NCI-H82 (cell line): ENCODE measurements around the gene RHEX.

ENCODE experiments used
- DNase-seq: peaks from one replicate; lab custom pipeline; 2025; lab: John Stamatoyannopoulos, UW

RHEX gene

GRCh38 chr1:206116873-206117150 lies 63.8 kb downstream of the RHEX start:
- no peak for DNase-seq

DNA sequence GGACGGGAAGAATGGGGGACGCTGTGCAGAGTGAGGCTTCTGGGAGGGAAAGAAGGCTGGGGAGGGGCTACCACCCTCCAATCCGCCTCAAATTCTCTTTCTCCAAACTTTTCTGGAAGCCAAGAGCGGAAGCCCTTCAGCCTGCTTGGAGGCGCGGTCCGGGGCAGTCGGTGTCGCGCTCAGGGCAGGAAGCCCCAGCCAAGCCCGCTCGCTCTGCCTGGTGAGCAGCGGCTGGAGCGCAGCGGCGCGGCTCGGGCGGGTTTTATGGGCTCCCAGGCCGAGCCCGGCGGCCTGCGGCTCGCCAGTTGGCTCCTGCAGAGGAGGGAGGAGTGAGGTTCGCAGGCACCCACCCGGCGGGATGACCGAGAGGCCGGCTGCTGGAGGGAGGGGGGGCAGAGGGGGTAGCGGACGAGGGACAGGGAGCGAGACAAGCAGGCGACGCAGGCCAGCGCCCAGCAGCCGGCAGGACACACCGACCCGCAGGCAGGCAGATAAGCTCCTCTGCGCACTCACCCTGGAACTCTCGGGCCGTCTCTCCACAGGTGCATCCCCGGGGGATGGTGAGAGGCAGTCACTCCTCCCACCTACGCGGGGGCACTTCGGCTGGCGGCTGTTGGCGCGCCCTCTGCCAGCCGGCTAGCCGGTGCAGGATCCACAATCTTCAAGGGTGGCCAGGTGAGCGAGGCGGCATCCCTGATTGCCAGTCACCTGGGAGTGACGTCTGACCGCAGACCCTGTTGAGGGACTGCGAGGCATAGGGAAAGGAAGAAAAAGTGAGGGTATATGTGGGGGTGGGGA lies 64.4 kb downstream of the RHEX start, which contains the start of gene AVPR1B:
TSS of gene AVPR1B (minus strand) at position 238 of the 798 bp plus-strand sequence. CDS start 498 bp downstream, outside the sequence.
- DNase-seq: peak; percentile 64

DNA sequence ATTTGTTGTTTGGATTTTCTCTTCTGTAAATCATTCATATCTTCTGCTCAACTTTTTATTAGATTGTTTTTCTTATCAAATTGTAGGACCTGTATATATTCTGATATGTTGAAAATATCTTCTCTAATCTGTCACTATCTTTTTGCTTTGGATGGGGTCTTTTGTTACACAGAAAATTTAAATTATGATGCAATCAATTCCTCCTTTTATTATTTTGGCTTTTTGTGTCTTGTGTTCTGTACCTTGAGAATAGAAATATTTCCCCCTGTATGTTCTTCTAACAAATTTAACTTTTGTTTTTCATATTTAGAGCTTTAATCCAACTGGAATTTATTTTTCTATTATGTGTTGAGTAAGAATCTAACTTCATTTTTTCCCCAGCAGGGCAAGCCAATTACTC lies 67.4 kb downstream of the RHEX start:
- no peak for DNase-seq

- no peak for DNase-seq
These were observed 68.3 kb downstream of the RHEX start for GRCh38 chr1:206121269-206121668.

GRCh38 chr1:206122686-206123085 lies 69.7 kb downstream of the RHEX start:
- no peak for DNase-seq

GRCh38 chr1:206125346-206125745 lies 72.4 kb downstream of the RHEX start:
- no peak for DNase-seq

- DNase-seq: no peak
These were observed 74.4 kb downstream of the RHEX start for GRCh38 chr1:206127336-206127735.

DNA sequence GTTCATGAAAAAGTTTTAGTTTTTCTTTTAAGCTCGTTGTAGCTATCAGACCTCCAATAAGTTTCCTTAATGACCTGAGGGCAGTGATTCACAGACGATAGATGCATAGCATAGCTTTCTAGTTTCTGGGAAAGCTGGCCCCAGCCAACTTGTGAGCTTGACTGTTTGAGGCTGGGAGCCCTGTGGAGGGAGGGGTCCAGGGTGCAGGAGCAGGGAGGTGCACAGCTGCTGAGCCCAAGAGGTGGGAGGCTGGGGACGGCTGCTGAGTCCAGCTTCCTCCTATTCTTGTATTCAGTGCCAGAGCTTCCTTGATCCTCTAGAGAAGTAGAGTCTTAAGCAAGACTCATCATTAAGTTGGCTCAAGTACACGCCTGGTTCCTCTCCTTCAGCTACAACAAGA lies 75.2 kb downstream of the RHEX start:
- DNase-seq: no peak

GRCh38 chr1:206131037-206131436 lies 78.1 kb downstream of the RHEX start:
- peak; percentile 28 for DNase-seq

DNA sequence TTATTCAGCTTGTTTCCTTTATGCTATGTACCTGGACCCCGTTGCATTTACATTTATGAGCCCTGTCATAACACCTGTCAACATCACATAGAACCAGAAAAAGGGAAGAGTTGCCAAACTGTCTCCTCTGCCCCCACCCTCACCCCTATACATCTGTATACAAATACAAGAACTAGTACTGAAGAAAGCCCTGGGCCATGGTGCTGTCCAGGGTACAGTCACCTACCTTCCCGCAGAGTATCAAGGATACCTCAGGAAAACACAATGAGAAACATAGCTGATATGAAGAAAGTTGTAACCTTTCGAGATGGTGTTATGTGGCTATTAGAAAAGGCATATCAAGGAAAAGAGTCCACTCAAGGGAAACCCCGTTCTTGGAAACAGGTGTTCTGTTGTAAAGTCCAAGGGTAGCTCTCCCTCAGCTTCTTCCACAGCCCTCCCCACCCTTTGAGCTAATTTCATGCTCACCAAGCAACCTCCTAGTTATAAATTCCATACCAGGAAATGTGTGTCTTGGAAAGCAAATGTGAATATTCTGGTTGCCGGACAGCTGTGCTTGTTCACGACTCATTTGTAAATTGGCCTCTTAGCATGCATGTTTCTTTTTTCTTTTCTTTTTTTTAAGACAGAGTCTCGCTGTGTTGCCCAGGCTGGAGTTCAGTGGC lies 80.9 kb downstream of the RHEX start:
- no peak for DNase-seq

GRCh38 chr1:206135248-206135647 lies 82.3 kb downstream of the RHEX start:
- no peak for DNase-seq

DNA sequence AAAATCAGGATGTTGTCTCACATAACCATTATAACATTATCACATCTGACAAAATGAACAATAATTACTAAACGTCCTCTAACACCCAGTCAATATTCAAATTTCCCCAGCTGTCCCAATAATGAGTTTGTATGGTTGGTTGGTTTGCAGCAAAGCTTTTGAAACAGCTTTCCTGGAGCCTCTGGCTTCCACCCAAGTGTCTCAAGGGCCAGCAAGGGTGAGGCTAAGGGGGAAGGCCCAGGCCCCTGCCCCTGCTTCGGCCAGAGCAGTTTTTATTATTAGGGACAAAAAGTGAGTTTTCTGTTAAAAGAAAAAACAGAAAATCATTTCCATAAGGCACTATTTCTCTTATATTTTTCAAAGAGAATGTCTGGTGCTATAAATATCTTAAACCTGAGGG lies 83.3 kb downstream of the RHEX start:
- no peak for DNase-seq

DNA sequence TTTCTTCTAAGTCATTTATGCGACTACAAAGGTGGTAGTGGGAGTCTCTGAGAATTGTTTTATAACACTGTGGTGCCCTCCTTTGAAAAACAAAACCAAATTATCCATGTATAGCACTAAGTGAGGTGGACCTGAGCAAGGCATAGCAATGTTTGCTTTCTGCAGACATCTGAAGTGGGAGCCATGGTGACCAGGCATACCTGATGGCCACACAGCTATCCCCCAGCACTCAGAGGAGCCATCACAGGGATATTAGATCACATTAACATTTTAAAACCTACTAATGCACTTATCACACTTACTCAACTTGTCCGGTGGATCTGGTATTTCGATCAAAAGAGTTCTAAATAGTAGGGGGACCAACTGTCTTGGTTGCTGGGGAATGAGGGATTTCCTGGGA lies 89.0 kb downstream of the RHEX start:
- DNase-seq: no peak

- DNase-seq: no peak
These were observed 89.8 kb downstream of the RHEX start for GRCh38 chr1:206142770-206143169.

DNA sequence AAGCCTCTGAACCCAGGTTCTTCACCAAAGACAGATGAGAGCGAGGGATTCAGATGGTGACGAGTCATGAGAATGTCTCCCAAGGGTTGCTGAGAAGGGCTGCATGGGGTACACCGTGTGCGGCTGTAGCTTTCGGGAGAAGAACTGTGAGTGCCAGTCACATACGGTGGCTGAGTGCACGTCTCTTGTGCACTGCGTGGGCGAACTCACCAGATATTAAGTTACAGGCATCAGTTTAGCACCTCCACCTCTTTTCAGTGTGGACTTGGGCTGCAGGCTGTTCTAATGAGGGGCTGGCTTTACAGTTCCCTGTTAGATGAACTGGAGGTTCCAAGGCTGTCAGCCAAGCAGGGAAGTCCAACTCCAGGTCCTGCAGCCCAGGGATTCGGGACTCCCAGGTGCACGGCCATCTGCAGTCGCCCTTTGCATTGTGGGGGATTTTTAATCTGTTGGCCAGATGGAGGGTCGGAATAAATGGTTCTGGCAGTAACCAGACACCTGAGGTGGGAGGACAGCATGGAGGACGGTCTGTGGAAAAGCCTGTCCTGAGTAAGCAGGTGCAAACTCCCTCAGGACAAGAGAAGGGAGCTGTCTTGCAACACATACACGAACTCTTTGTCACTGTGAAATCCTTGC lies 90.7 kb downstream of the RHEX start:
- DNase-seq: peak; percentile 80

DNA sequence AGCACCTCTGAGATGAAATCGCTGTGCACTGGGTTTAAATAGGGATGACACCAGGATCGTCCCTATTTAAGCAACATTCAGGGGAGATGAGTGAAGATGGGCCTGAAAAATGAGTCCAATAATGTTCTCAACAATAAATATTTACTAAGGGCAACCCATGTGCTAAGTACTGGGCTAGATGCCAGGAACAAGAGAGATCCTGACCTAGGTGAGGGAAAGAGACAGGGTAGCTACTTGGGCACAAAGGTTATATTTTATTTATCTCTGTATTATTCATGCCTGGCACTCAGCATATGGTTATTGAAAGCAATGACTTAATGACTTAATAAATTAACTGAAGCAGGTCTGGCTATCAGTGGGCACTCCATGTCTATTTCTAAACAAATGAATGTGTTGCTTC lies 91.6 kb downstream of the RHEX start:
- no peak for DNase-seq

DNA sequence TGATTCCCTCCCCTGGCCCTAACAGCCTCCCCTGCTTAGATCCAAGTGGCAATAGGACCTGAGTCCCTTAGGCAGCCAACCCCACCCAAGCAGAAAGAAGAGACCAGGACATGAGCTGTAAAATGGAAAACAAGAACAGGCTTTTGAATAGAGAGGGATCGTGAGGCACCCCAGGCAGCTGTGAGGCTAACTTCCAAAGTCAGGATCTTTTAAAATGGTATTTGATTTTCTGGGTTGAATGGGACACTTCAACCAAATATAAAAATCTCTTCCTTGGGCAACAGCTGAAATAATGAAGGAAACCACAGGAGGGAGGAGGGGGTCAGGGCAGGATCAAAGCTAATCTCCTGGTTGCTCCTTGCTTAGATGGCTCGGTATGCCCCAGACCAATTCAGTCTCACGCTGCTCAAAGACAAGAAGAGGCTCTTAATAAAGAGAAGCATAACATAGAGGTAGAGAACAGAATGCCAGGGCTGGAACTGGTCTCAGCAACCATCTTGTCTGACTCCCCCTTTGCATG lies 92.9 kb downstream of the RHEX start:
- no peak for DNase-seq
